Measurements from ENCODE around the gene CD180. TPM values are rescaled to one million over a fixed set of nuclear protein-coding genes. Genes with fewer than 3 reads are reported as not detected.
A peak's percentile ranks its signal among the peaks of the same experiment; 100 is the strongest.

The CD180 gene
- total RNA-seq, 1 donor, result not detected

- peak; percentile 77 for DNase-seq (ENCODE audit: low read depth)
- no peak for TF ChIP-seq CTCF (IDR thresholded peaks at IDR 0.05; ENCODE audit: insufficient read depth, low read depth, low read length)
- no peak overlapping the region for H3K4me3 ChIP-seq (ENCODE audit: low read depth, low read length)
These were observed 14.3 kb downstream of the CD180 start for GRCh38 chr5:67182301-67182790.

GRCh38 chr5:67181648-67182221, 14.9 kb downstream of the CD180 start:
- no peak for TF ChIP-seq CTCF (IDR thresholded peaks at IDR 0.05; ENCODE audit: insufficient read depth, low read depth, low read length)
- DNase-seq (ENCODE audit: low read depth), result no peak
- H3K4me3 ChIP-seq (ENCODE audit: low read depth, low read length), result no peak overlapping the region

GRCh38 chr5:67179697-67180361, 16.8 kb downstream of the CD180 start:
- no peak for TF ChIP-seq CTCF (IDR thresholded peaks at IDR 0.05; ENCODE audit: insufficient read depth, low read depth, low read length)
- no peak overlapping the region for H3K4me3 ChIP-seq (ENCODE audit: low read depth, low read length)
- no peak for DNase-seq (ENCODE audit: low read depth)

- no peak for TF ChIP-seq CTCF (IDR thresholded peaks at IDR 0.05; ENCODE audit: insufficient read depth, low read depth, low read length)
- no peak overlapping the region for H3K4me3 ChIP-seq (ENCODE audit: low read depth, low read length)
- DNase-seq (ENCODE audit: low read depth), result no peak
These were observed 17.6 kb downstream of the CD180 start for GRCh38 chr5:67178966-67179365.

GRCh38 chr5:67178085-67178484, 18.5 kb downstream of the CD180 start:
- TF ChIP-seq CTCF (IDR thresholded peaks at IDR 0.05; ENCODE audit: insufficient read depth, low read depth, low read length), result no peak
- no peak for DNase-seq (ENCODE audit: low read depth)
- H3K4me3 ChIP-seq (ENCODE audit: low read depth, low read length), result no peak overlapping the region

GRCh38 chr5:67176936-67177335, 19.7 kb downstream of the CD180 start:
- no peak for TF ChIP-seq CTCF (IDR thresholded peaks at IDR 0.05; ENCODE audit: insufficient read depth, low read depth, low read length)
- no peak for DNase-seq (ENCODE audit: low read depth)
- no peak overlapping the region for H3K4me3 ChIP-seq (ENCODE audit: low read depth, low read length)
